HG03039 (cell line): ENCODE results near the gene JPH4.
A peak's percentile ranks its signal among the peaks of the same experiment; 100 is the strongest.

ENCODE experiments used
- ATAC-seq: cut with Tn5 transposase; IDR thresholded peaks from one replicate; pipeline ENCODE4 v1.9.1; 2021; ENCODE audit warnings: mild to moderate bottlenecking, moderate library complexity; ENCODE audit not compliant: unreplicated experiment

JPH4 gene

DNA sequence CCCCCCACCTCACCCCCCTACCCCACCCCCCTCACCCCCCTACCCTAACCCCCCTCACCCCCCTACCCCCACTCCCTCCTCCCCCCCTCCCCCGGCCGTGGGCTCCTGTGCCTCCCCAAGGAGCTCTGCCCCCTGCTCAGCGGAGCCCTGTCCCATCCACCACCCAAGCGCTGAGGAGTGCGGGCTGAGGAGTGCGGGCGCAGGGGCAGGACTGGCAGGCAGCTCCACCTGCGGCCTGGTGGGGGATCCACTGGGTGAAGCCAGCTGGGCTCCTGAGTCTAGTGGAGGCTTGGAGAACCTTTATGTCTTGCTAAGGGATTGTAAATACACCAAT, 2.3 kb upstream of the JPH4 start:
- no peak for ATAC-seq

- ATAC-seq = no peak
Observed at GRCh38 chr14:23580152-23580926, 1.7 kb upstream of the JPH4 start.

DNA sequence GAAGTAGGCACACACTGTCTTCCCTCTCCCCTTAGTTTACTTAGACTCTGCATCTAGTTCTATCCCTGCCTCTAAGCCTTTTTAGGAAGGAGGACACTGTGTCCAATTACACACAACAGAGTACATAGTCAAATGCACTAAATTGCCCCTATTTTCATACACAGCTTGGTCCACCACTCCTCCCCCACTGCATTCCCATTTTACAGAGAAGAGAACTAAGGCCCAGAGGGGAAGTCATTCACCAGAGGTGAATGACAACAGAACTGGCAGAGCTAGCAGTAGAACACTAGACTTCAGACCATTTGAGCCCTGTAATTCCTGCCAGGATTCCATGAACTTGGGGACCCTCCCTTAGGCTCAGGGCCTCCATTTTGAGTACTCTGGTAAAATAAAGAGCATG, 1.1 kb upstream of the JPH4 start:
- no peak for ATAC-seq

DNA sequence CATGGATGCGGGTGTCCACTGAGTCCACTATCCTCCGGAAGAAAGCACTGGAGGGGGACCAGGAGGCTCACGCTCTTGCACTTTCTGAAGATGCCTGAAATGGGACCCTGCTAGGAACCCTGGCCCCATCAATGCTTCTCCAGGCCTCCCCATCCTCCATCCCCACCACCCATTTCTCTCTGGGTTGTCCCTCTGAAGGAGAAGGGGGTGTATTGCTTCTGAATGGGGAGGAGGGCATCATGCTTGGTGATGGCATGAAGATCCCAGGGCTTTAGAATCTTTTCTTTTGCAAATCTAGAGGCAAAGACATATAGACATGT, 681 bp upstream of the JPH4 start:
- no peak for ATAC-seq

GRCh38 chr14:23577710-23578392, 739 bp downstream of the JPH4 start:
- no peak for ATAC-seq

- ATAC-seq = no peak
Observed at GRCh38 chr14:23577004-23577681, 1.4 kb downstream of the JPH4 start.

DNA sequence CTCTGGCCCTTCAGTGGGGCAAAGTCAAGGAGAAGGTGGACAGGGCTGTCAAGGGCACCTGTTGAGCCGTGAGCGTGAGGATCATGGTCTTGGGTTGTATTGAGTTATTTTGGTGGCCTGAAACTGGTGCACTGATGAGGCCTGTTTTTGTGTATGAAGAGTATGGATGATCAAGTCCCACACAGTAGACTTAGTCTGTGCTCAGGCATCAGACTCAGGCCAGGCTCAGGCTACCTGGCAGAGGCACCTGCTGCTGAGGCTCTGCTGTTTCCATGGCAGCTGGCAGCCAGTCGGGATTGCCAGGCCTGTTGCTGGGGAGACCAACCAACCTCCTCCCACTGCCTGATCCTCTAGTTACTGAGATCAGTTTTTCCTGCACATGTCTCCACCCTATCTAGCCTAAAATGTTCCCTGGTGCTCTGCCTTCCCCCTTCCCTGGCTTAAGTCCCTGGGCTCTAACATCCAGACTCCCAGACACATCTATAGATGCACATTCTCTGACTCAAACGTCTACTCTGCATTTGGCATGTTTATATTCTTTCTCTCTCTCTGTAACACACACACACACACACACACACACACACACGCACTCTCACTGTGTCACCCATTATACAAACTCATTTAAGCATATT, 5.1 kb downstream of the JPH4 start:
- no peak for ATAC-seq

GRCh38 chr14:23572836-23573235, 5.8 kb downstream of the JPH4 start:
- ATAC-seq = no peak

DNA sequence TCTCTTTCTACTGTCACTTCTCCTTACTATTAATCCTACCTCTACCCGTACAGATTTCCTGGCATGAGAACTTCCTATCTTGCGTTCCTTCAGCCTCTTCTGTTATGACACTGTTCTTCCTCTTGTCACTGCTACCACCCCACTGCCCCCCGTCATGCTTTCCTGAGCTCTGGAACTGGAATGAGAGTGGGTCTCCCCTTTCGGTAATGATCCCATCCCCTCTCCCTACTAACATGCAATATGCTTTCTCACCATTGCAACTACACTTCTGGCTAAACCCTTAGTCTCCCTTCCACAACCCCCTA, 6.1 kb downstream of the JPH4 start:
- ATAC-seq = no peak

DNA sequence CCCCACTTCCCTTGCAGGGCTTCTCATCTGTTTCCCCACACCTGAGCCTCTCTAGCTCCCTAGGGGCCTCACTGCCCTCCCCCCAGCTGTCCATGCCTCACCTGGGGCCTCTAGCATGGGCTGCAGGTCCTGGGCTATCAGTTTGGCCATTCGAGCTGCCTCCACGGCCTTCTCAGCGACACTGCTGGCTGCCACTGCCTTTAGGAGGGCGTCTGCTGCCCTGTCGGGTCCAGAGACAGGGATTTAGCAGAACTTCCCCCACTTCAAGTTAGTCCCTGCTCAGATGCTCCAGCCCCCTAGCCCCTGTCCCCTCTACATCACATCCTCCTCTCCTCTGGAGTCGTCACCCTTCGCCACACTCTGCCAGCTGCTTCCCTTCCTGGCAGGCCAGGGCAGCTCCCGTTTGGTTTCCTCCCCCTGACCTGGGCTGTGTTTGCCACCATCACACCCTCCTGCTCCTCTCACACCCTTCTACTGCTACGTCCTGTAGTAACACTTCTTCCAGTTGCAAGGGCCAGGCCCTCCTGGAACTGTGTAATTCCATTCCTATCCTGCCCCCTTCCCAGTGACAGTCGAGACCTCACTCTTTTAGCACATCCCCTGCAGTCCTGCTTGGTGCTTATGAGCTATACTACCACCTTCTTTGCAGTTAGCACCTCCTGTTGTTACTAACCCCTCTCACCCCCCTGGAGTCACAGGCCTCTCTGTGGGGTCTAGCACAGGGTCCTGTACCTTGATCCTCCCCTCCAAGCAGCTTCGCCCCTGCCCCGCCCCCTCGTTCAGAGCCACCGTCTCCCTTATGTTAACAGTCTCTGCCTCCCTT, 6.7 kb downstream of the JPH4 start:
- no peak for ATAC-seq

- ATAC-seq = no peak
Observed at GRCh38 chr14:23570806-23571483, 7.6 kb downstream of the JPH4 start.

- no peak for ATAC-seq
Observed at GRCh38 chr14:23569443-23570151, 9.0 kb downstream of the JPH4 start.

GRCh38 chr14:23568600-23569331, 9.8 kb downstream of the JPH4 start:
- ATAC-seq = no peak

- no peak for ATAC-seq
Observed at GRCh38 chr14:23568021-23568599, 10.5 kb downstream of the JPH4 start.

- peak; percentile 80 for ATAC-seq
Observed at GRCh38 chr14:23567186-23568020, 11.2 kb downstream of the JPH4 start, which contains the start of gene AP1G2. AP1G2 (minus strand) TSS chr14:23567791; CDS start chr14:23567314, 477 bp downstream.

DNA sequence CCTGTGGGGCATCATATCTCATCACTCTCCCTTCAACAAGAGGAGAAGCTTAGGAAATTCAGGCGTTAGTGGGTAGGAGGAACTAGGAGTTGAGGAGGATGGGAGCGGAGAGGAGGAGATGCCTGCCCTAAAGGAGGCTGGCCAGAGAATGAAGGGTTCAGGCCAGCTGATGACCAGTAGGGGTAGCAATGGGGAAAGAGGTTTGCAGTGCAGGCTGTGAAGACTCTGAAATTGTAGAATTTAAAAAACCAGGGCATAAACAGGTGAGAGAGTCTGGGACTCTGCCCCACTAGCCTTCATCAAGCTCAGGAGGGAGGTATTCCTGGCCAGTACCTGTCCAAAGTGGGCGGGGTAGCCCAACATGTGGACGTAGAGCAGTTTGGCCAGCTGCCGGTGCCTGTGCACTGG, 11.8 kb downstream of the JPH4 start:
- ATAC-seq = peak; percentile 19

DNA sequence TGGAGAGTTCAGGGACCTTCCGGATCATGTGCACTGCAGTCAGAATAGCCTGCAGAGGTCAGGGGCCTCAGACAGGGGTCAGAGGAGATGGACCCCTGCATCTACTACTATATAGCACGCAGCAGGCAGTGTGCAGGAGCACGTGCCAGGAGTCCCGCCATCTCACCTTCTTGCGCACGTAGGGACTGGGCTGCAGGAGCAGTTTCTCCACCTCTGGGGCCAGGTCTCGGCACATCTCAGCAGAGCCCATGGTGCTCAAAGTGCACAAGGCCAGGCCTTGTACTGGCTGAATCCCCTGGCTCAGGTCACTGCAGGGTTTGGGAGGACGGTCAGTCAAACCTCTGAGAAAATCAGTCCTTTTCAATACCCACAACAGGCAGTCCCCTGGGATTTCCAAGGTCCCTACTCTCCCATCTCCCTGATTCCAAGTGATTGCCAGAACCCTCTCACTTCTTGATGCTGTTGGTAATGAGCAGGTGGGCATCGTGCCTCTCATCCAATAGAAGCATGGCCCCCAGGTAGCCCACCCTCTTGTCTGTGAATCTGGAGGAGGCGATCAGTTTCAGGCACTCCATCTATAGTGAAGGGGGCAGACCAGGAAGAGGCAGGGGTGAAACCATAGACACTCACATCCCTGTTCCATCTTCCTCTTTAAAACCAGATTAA, 12.3 kb downstream of the JPH4 start:
- ATAC-seq = no peak
